GM12878 (cell line): ENCODE measurements around the gene SLC35B4. TPM values are rescaled to one million over a fixed set of nuclear protein-coding genes. Genes with fewer than 3 reads are reported as not detected.

Experiments used
- ATAC-seq: fragments of 200-7000 bp; cut with Tn5 transposase; 3 replicates; pipeline ENCODE4 v1.9.1; 2020; ENCODE audit warnings: mild to moderate bottlenecking, moderate library complexity
- BruUV-seq: library from RNA; stranded (reverse); fragments of 400-500 nt; replicated peaks from 2 replicates; lab custom pipeline; 2021; lab: Mats Ljungman, UMichigan
- CTCF ChIA-PET: fragments of 300-600 bp; sonication (Branson Sonifier 250); formaldehyde crosslinking; extraction: SDS; loops from one replicate; lab custom pipeline; 2021; ENCODE audit warnings: inconsistent platforms; lab: Yijun Ruan, JAX
- POLR2A ChIA-PET: fragments of 350-600 bp; formaldehyde crosslinking; extraction: SDS; loops from one replicate; lab custom pipeline; 2021; ENCODE audit warnings: inconsistent platforms; lab: Charles Lee
- RAD21 ChIA-PET: fragments of 300-600 bp; sonication (Branson Sonifier 250); formaldehyde crosslinking; loops from one replicate; lab custom pipeline; 2023; ENCODE audit warnings: antibody characterized with exemption; ENCODE audit not compliant: unreplicated experiment; lab: Charles Lee
- SMC1A ChIA-PET: fragments of 300-600 bp; sonication (Branson Sonifier 250); formaldehyde crosslinking; loops from one replicate; lab custom pipeline; 2023; ENCODE audit not compliant: unreplicated experiment, uncharacterized antibody; lab: Charles Lee
- DNase-seq: peaks from one replicate; pipeline ENCODE4 v3.0.0-alpha.2; 2011; ENCODE audit warnings: low read depth, low spot score
- FAIRE-seq: peaks from 3 replicates; lab custom pipeline; 2011; peaks lifted over from hg19 to GRCh38; lab: Jason Lieb, UNC
- H2AFZ ChIP-seq: 2 replicates; pipeline ENCODE4 v1.6.0; 2011; ENCODE audit warnings: low read depth, low read length, control low read depth; ENCODE audit not compliant: control insufficient read depth
- H3K27ac ChIP-seq: 2 replicates; pipeline ENCODE4 v1.5.1; 2011; ENCODE audit warnings: control low read depth; ENCODE audit not compliant: control insufficient read depth, insufficient read depth
- H3K27me3 ChIP-seq, 2 experiments: replicated peaks in 1 of 2; 2 replicates each; pipeline versions ENCODE4 v1.6.0 to v1.6.1; 2011; ENCODE audit warnings: low read length in 1 of 2; ENCODE audit not compliant: control insufficient read depth in 2 of 2, insufficient read depth in 2 of 2
- H3K36me3 ChIP-seq, 2 experiments: 2 replicates each; pipeline ENCODE4 v1.5.1; 2011; ENCODE audit warnings: low read length in 1 of 2; ENCODE audit not compliant: control insufficient read depth in 2 of 2, insufficient read depth in 2 of 2
- H3K4me1 ChIP-seq: 2 replicates; pipeline ENCODE4 v1.6.1; 2011; ENCODE audit warnings: mild to moderate bottlenecking, low read length, moderate library complexity, mixed read lengths; ENCODE audit not compliant: control insufficient read depth, insufficient read depth
- H3K4me2 ChIP-seq: 2 replicates; pipeline ENCODE4 v1.6.0; 2011; ENCODE audit warnings: control low read depth; ENCODE audit not compliant: control insufficient read depth, insufficient read depth
- H3K4me3 ChIP-seq: fragments of 200-600 bp; sonication (generic); 2 replicates; pipeline ENCODE4 v1.5.1; 2016
- H3K79me2 ChIP-seq: 2 replicates; pipeline ENCODE4 v1.6.0; 2011; ENCODE audit warnings: low read length; ENCODE audit not compliant: control insufficient read depth, insufficient read depth
- H3K9ac ChIP-seq: 2 replicates; pipeline ENCODE4 v1.8.0; 2011; ENCODE audit warnings: low read length, control low read depth, mixed read lengths; ENCODE audit not compliant: control insufficient read depth, insufficient read depth
- H3K9me3 ChIP-seq: replicated peaks from 3 replicates; pipeline ENCODE4 v1.5.1; 2011; ENCODE audit warnings: mild to moderate bottlenecking, low read length; ENCODE audit not compliant: control insufficient read depth, insufficient read depth
- H4K20me1 ChIP-seq: 2 replicates; pipeline ENCODE4 v1.6.0; 2011; ENCODE audit not compliant: control insufficient read depth, insufficient read depth
- HSF1 ChIP-seq: fragments of 150-350 bp; IDR thresholded peaks from 2 replicates; pipeline ENCODE4 v1.6.1; 2014; ENCODE audit warnings: mild to moderate bottlenecking, low read depth, low read length
- IKZF2 ChIP-seq, 2 experiments: fragments of 450-650 bp; IDR thresholded peaks; 2 replicates each; pipeline ENCODE4 v1.6.1; 2017; ENCODE audit warnings: mild to moderate bottlenecking in 2 of 2, moderate library complexity in 2 of 2
- MEF2B ChIP-seq: fragments of 450-650 bp; IDR thresholded peaks from 2 replicates; pipeline ENCODE4 v1.6.1; 2018; ENCODE audit warnings: mild to moderate bottlenecking, moderate library complexity; ENCODE audit not compliant: partially characterized antibody, poor library complexity, severe bottlenecking
- RAD51 ChIP-seq: fragments of 450-650 bp; IDR thresholded peaks from 2 replicates; pipeline ENCODE4 v1.6.1; 2016; ENCODE audit warnings: moderate library complexity, mild to moderate bottlenecking, inconsistent platforms
- WGBS: methylation state at CpG from one replicate; pipeline ENCODE4 v1.1.6; 2016; ENCODE audit warnings: low lambda C conversion rate; ENCODE audit not compliant: insufficient replicate concordance, insufficient coverage; ENCODE audit errors: missing lambda C conversion rate; 5-methylcytosine and 5-hydroxymethylcytosine counted together
- in situ Hi-C: fragments of 300-500 bp; cut with MboI; formaldehyde crosslinking; loops from 9 replicates; pipeline ENCODE4 v1.14.3; 2018; ENCODE audit warnings: mixed read lengths
- intact Hi-C: fragments of 100-400 bp; cut with micrococcal nuclease; formaldehyde crosslinking; loops from one replicate; pipeline ENCODE4 v1.14.2; 2022; ENCODE audit not compliant: unreplicated experiment
- polyA plus RNA-seq, 11 experiments: library from polyadenylated mRNA; depleted of rRNA in 4 of 11; unstranded in 6 of 11; stranded (reverse) in 5 of 11; fragments of >200 nt; fragmentation: Nextera tagmentation in 4 of 11; fragmentation: Illumina TruSeq in 1 of 11; extraction: Ambion mirVana in 4 of 11; extraction: Trizol in 1 of 11; gene quantifications; 1 replicate in 1 of 11; 2 replicates in 10 of 11; pipeline versions ENCODE4 v1.2.1 to v1.2.3, GENCODE V29; 2011 to 2016; ENCODE audit warnings: inconsistent platforms in 2 of 11, missing spikeins in 2 of 11, low read depth in 1 of 11
- total RNA-seq, 4 experiments: library from RNA; depleted of rRNA in 3 of 4; stranded (reverse); fragments of >200 nt in 3 of 4; fragmentation: Illumina TruSeq in 1 of 4; extraction: Trizol in 1 of 4; gene quantifications; 2 replicates each; pipeline versions ENCODE4 v1.2.1 to v1.2.3, GENCODE V29; 2013 to 2021

Gene SLC35B4
- total and polyA plus RNA-seq, 10 of the 15 experiments (the other 5 are each of a cell fraction or from before 2014, with no cell fraction given), result 3.6 to 23.9 (median 14.0) TPM

GRCh38 chr7:134315679-134316538 is 821 bp downstream of the SLC35B4 start:
- peak overlapping the region; percentile 62 for H3K27ac ChIP-seq
- FAIRE-seq (no peak), DNase-seq (no peak), ATAC-seq (peak; percentile 19)
- peak overlapping the region; percentile 93 for H3K4me2 ChIP-seq
- H2AFZ ChIP-seq, result peak overlapping the region; percentile 90
- ChIA-PET RAD21 (interaction anchor here (0.7 to 1.9 kb wide), 5 partner anchors 10 to 475 kb away, joined by 3 to 11 read pairs (median 3); no protein-coding TSS in a partner anchor), POLR2A (interaction anchor here (0.6 to 2.1 kb wide), 4 partner anchors 8 to 332 kb away, joined by 3 to 10 read pairs (median 4); no protein-coding TSS in a partner anchor), CTCF (interaction anchor here (1.3 to 2.6 kb wide), 5 partner anchors 10 to 117 kb away, joined by 3 to 12 read pairs (median 5); no protein-coding TSS in a partner anchor), SMC1A (interaction anchor here (0.6 to 2.3 kb wide), 6 partner anchors 16 to 1861 kb away, joined by 3 to 10 read pairs (median 4); no protein-coding TSS in a partner anchor)
- no peaks in the 10 kb centered on the region for H3K9me3 ChIP-seq
- no peaks in the 10 kb centered on the region for H4K20me1 ChIP-seq
- no peaks in the 10 kb centered on the region for H3K36me3 ChIP-seq
- peak overlapping the region; percentile 76 for H3K4me3 ChIP-seq
- WGBS, result 24% methylated on average over 20 of the region's 20 CpGs
- peaks cover 3% of the 10 kb centered on the region for H3K79me2 ChIP-seq
- in situ Hi-C loops, result no loop called here
- H3K27me3 ChIP-seq, result no peaks in the 10 kb centered on the region
- TSS peak; percentile 69 for BruUV-seq
- TF ChIP-seq RAD51 (peak; percentile 20; the same call in 1 of the 2 replicates), MEF2B (peak; percentile 27), IKZF2 (IDR thresholded peaks at IDR 0.05) (peak in 1 of 2 experiments; percentile 41; a peak in 1 of 4 replicates), HSF1 (no peak)
- intact Hi-C loops, result loop anchor here (1.0 kb wide), 1 partner anchor 23 kb away; no protein-coding TSS in a partner anchor
- H3K4me1 ChIP-seq, result no peaks in the 10 kb centered on the region
- peak overlapping the region; percentile 88 for H3K9ac ChIP-seq
